Panc1 (cell line): ENCODE results near the gene PIPOX. TPM values are rescaled to one million over a fixed set of nuclear protein-coding genes. Genes with fewer than 3 reads are reported as not detected.

Experiments
- ATAC-seq: fragments of 200-7000 bp; cut with Tn5 transposase; 2 replicates; pipeline ENCODE4 v1.9.1; 2020; ENCODE audit warnings: mild to moderate bottlenecking, moderate library complexity
- BruUV-seq: library from RNA; stranded (reverse); fragments of 400-500 nt; replicated peaks from 2 replicates; lab custom pipeline; 2021; lab: Mats Ljungman, UMichigan
- CTCF ChIA-PET: fragments of 300-600 bp; sonication (Branson Sonifier 250); formaldehyde crosslinking; loops from one replicate; lab custom pipeline; 2022; ENCODE audit warnings: antibody characterized with exemption; lab: Charles Lee
- POLR2A ChIA-PET: fragments of 300-600 bp; sonication (Branson Sonifier 250); formaldehyde crosslinking; loops from one replicate; lab custom pipeline; 2022; ENCODE audit warnings: antibody characterized with exemption; lab: Charles Lee
- DNase-seq: peaks from one replicate; pipeline ENCODE4 v3.0.0-alpha.2; 2010; ENCODE audit warnings: low read depth, low spot score
- H3K27ac ChIP-seq: 2 replicates; pipeline ENCODE4 v1.5.1; 2011; ENCODE audit warnings: mild to moderate bottlenecking, low read length, inconsistent platforms
- H3K27me3 ChIP-seq: fragments of 200-500 bp; sonication (Bioruptor generic); 2 replicates; pipeline ENCODE4 v1.6.0; 2014; ENCODE audit warnings: low read length, inconsistent platforms; ENCODE audit not compliant: control insufficient read depth, insufficient read depth
- H3K36me3 ChIP-seq: fragments of 200-500 bp; sonication (Bioruptor generic); 2 replicates; pipeline ENCODE4 v1.5.1; 2014; ENCODE audit warnings: inconsistent platforms, mild to moderate bottlenecking, low read length, moderate library complexity; ENCODE audit not compliant: control insufficient read depth, insufficient read depth
- H3K4me1 ChIP-seq: 2 replicates; pipeline ENCODE4 v1.5.1; 2011; ENCODE audit warnings: inconsistent platforms, mild to moderate bottlenecking, low read length, moderate library complexity; ENCODE audit not compliant: control insufficient read depth, insufficient read depth
- H3K4me3 ChIP-seq, 2 experiments: 2 replicates each; pipeline ENCODE4 v1.5.1; 2011 to 2012; ENCODE audit warnings: low read depth in 2 of 2, low read length in 2 of 2, mild to moderate bottlenecking in 2 of 2, inconsistent platforms in 1 of 2, moderate library complexity in 1 of 2
- H3K9me3 ChIP-seq: fragments of 200-500 bp; sonication (Bioruptor generic); 2 replicates; pipeline ENCODE4 v1.5.1; 2014; ENCODE audit warnings: low read depth, mild to moderate bottlenecking, inconsistent platforms, low read length, moderate library complexity; ENCODE audit not compliant: control insufficient read depth, insufficient read depth
- CTCF ChIP-seq: fragments of 450-650 bp; IDR thresholded peaks from 2 replicates; pipeline ENCODE4 v1.5.1; 2017; ENCODE audit warnings: mild to moderate bottlenecking
- POLR2AphosphoS5 ChIP-seq: IDR thresholded peaks from 2 replicates; pipeline ENCODE4 v1.6.1; 2012; ENCODE audit warnings: mild to moderate bottlenecking, low read depth, low read length, moderate library complexity
- REST ChIP-seq, 2 experiments: IDR thresholded peaks; 2 replicates each; pipeline ENCODE4 v1.6.1; 2011 to 2012; ENCODE audit warnings: low read depth in 2 of 2, control low read depth in 1 of 2, low read length in 1 of 2, mild to moderate bottlenecking in 1 of 2, moderate library complexity in 1 of 2; ENCODE audit not compliant: insufficient read depth in 1 of 2
- SIN3A ChIP-seq: IDR thresholded peaks from 2 replicates; pipeline ENCODE4 v1.6.1; 2012; ENCODE audit warnings: low read depth, mild to moderate bottlenecking, low read length, moderate library complexity, borderline replicate concordance; ENCODE audit not compliant: insufficient read depth
- TCF7L2 ChIP-seq: IDR thresholded peaks from 2 replicates; pipeline ENCODE4 v1.6.1; 2011; ENCODE audit warnings: mild to moderate bottlenecking, low read depth, low read length, inconsistent platforms
- in situ Hi-C: cut with HindIII; loops from 2 replicates; pipeline ENCODE4 v1.10.0; 2016; ENCODE audit warnings: low sequenced_read_pairs, low pct_unique_long_range_greater_than_20kb
- intact Hi-C: fragments of 100-400 bp; cut with micrococcal nuclease; formaldehyde crosslinking; loops from one replicate; pipeline ENCODE4 v1.10.0; 2022; ENCODE audit not compliant: unreplicated experiment
- total RNA-seq: library from RNA; stranded (reverse); gene quantifications from one replicate; pipeline ENCODE4 v1.2.1, GENCODE V29; 2021; ENCODE audit not compliant: unreplicated experiment

Gene PIPOX
- total RNA-seq, 1 experiment from 2014 or later, result 2.4 TPM

- DNase-seq (no peak), ATAC-seq (no peak)
- TF ChIP-seq POLR2AphosphoS5, result no peak
- TF ChIP-seq SIN3A, result no peak
- TF ChIP-seq REST (IDR thresholded peaks at IDR 0.05; ENCODE audit: insufficient read depth in 1 of 2, low read depth in 2 of 2, low read length in 1 of 2), result no peak
- no peak for TF ChIP-seq TCF7L2
- no peak for TF ChIP-seq CTCF
- POLR2A ChIA-PET, result interaction anchor here (0.6 kb wide), 1 partner anchor 10 kb away, joined by 7 read pairs; no protein-coding TSS in a partner anchor
- Histone ChIP-seq H3K36me3 (no peaks in the 10 kb centered on the region), H3K9me3 (no peaks in the 10 kb centered on the region), H3K27me3 (peaks cover 4% of the 10 kb centered on the region; the same call in 1 of the 2 replicates), H3K4me1 (no peaks in the 10 kb centered on the region; the same call in 1 of the 2 replicates), H3K4me3 (no peak overlapping the region), H3K27ac (no peak overlapping the region)
- CTCF ChIA-PET, result interaction anchor here (0.7 kb wide), 1 partner anchor 329 kb away, joined by 3 read pairs; no protein-coding TSS in a partner anchor
- BruUV-seq, result no TSS peak
- intact Hi-C loops (no loop called here), in situ Hi-C loops (no loop called here)
Measured at GRCh38 chr17:29041571-29041970, 1.4 kb upstream of the PIPOX start.

GRCh38 chr17:29042026-29042678, 789 bp upstream of the PIPOX start:
- Histone ChIP-seq H3K27me3 (no peaks in the 10 kb centered on the region; the same call in 1 of the 2 replicates), H3K4me3 (no peak overlapping the region), H3K27ac (no peak overlapping the region), H3K36me3 (no peaks in the 10 kb centered on the region), H3K4me1 (no peaks in the 10 kb centered on the region; the same call in 1 of the 2 replicates), H3K9me3 (no peaks in the 10 kb centered on the region)
- ATAC-seq, result no peak
- intact Hi-C loops, result no loop called here
- ChIA-PET POLR2A (interaction anchor here (0.6 kb wide), 1 partner anchor 11 kb away, joined by 7 read pairs; no protein-coding TSS in a partner anchor), CTCF (interaction anchor here (0.7 kb wide), 1 partner anchor 328 kb away, joined by 3 read pairs; no protein-coding TSS in a partner anchor)
- no peak for TF ChIP-seq TCF7L2
- TF ChIP-seq REST (IDR thresholded peaks at IDR 0.05; ENCODE audit: insufficient read depth in 1 of 2, low read depth in 2 of 2, low read length in 1 of 2), result no peak
- TF ChIP-seq SIN3A, result no peak
- no peak for TF ChIP-seq CTCF
- TF ChIP-seq POLR2AphosphoS5, result no peak
- no TSS peak for BruUV-seq
- in situ Hi-C loops, result no loop called here
- DNase-seq, result no peak
